SU-DHL-6 (cell line): Measurements from ENCODE around the gene LRRC4B.

Source experiments
- H2AFZ ChIP-seq: fragments of 200-600 bp; sonication (generic); 2 replicates; pipeline ENCODE4 v1.6.1; 2014; ENCODE audit warnings: low read depth, mild to moderate bottlenecking, moderate library complexity, mixed read lengths, antibody characterized with exemption, low read length; ENCODE audit not compliant: severe bottlenecking
- H3F3A ChIP-seq: fragments of 200-600 bp; shearing (Covaris generic); 2 replicates; pipeline ENCODE4 v1.6.0; 2016; ENCODE audit warnings: antibody characterized with exemption, mild to moderate bottlenecking; ENCODE audit not compliant: insufficient read depth
- H3K27ac ChIP-seq: fragments of 200-600 bp; sonication (generic); 2 replicates; pipeline ENCODE4 v1.5.1; 2016; ENCODE audit warnings: low read depth, mild to moderate bottlenecking, low read length, moderate library complexity, mixed read lengths
- H3K27me3 ChIP-seq: fragments of 200-600 bp; sonication (generic), shearing (Covaris generic); 2 replicates; pipeline ENCODE4 v1.6.0; 2014; ENCODE audit warnings: mild to moderate bottlenecking, low read length
- H3K36me3 ChIP-seq: fragments of 200-600 bp; sonication (generic); 2 replicates; pipeline ENCODE4 v1.6.1; 2014; ENCODE audit warnings: mild to moderate bottlenecking, low read length, mixed read lengths
- H3K4me2 ChIP-seq: fragments of 300-600, 200-600 bp; shearing (Covaris generic), sonication (generic); 2 replicates; pipeline ENCODE4 v1.6.0; 2014; ENCODE audit warnings: low read length, low read depth, mild to moderate bottlenecking; ENCODE audit not compliant: poor library complexity, severe bottlenecking
- H3K4me3 ChIP-seq: fragments of 200-600 bp; sonication (generic); 2 replicates; pipeline ENCODE4 v1.5.1; 2014; ENCODE audit warnings: antibody characterized with exemption, low read length, mild to moderate bottlenecking, mixed read lengths; ENCODE audit not compliant: insufficient read depth, poor library complexity, severe bottlenecking
- H3K79me2 ChIP-seq: fragments of 200-600 bp; sonication (generic); 2 replicates; pipeline ENCODE4 v1.6.1; 2014; ENCODE audit warnings: mild to moderate bottlenecking, low read length, moderate library complexity; ENCODE audit not compliant: insufficient read depth
- H3K9ac ChIP-seq: fragments of 200-600 bp; sonication (generic); 2 replicates; pipeline ENCODE4 v1.7.0; 2014; ENCODE audit warnings: mild to moderate bottlenecking, low read length
- H3K9me2 ChIP-seq: fragments of 200-600 bp; sonication (generic); replicated peaks from 2 replicates; pipeline ENCODE4 v1.6.1; 2014; ENCODE audit warnings: low read length; ENCODE audit not compliant: insufficient read depth
- H3K9me3 ChIP-seq: fragments of 200-600 bp; sonication (generic); 2 replicates; pipeline ENCODE4 v1.6.1; 2014; ENCODE audit warnings: low read length, mixed read lengths; ENCODE audit not compliant: insufficient read depth
- H4K20me1 ChIP-seq: fragments of 200-600 bp; sonication (generic); 2 replicates; pipeline ENCODE4 v1.6.1; 2014; ENCODE audit warnings: low read depth, mild to moderate bottlenecking, antibody characterized with exemption, low read length, moderate library complexity, mixed read lengths
- CTCF ChIP-seq: fragments of 200-600 bp; sonication (generic); IDR thresholded peaks from one replicate; pipeline ENCODE4 v1.5.1; 2017; ENCODE audit warnings: antibody characterized with exemption, mild to moderate bottlenecking, low read length, moderate library complexity; ENCODE audit not compliant: insufficient read depth, poor library complexity, severe bottlenecking
- EZH2phosphoT487 ChIP-seq: fragments of 200-600 bp; sonication (generic), shearing (Covaris generic); conservative IDR thresholded peaks from 2 replicates; pipeline ENCODE4 v1.6.1; 2018; ENCODE audit warnings: mild to moderate bottlenecking, antibody characterized with exemption, low read length, moderate library complexity, mixed read lengths

LRRC4B gene

GRCh38 chr19:50537306-50537685 is 30.9 kb downstream of the LRRC4B start:
- Histone ChIP-seq H3K4me2 (no peak overlapping the region), H3K9ac (no peak overlapping the region), H3F3A (no peaks in the 10 kb centered on the region), H3K4me3 (no peak overlapping the region), H3K36me3 (no peaks in the 10 kb centered on the region), H2AFZ (no peak overlapping the region), H3K27ac (no peak overlapping the region), H3K27me3 (no peaks in the 10 kb centered on the region), H3K9me3 (no peaks in the 10 kb centered on the region), H3K9me2 (no peaks in the 10 kb centered on the region), H4K20me1 (no peaks in the 10 kb centered on the region), H3K79me2 (no peaks in the 10 kb centered on the region)
- TF ChIP-seq EZH2phosphoT487 (no peak), CTCF (no peak)

GRCh38 chr19:50536662-50537305 is 31.5 kb downstream of the LRRC4B start:
- H3K4me2 ChIP-seq = no peak overlapping the region
- no peaks in the 10 kb centered on the region for H3K79me2 ChIP-seq
- H2AFZ ChIP-seq = no peak overlapping the region
- TF ChIP-seq EZH2phosphoT487 = no peak
- TF ChIP-seq CTCF = no peak
- no peaks in the 10 kb centered on the region for H3K36me3 ChIP-seq
- H3F3A ChIP-seq = no peaks in the 10 kb centered on the region
- no peaks in the 10 kb centered on the region for H4K20me1 ChIP-seq
- no peak overlapping the region for H3K4me3 ChIP-seq
- no peak overlapping the region for H3K9ac ChIP-seq
- no peaks in the 10 kb centered on the region for H3K9me2 ChIP-seq
- H3K9me3 ChIP-seq = no peaks in the 10 kb centered on the region
- H3K27ac ChIP-seq = no peak overlapping the region
- H3K27me3 ChIP-seq = no peaks in the 10 kb centered on the region

GRCh38 chr19:50535672-50536187 is 32.5 kb downstream of the LRRC4B start:
- Histone ChIP-seq H3K4me3 (no peak overlapping the region), H3K27me3 (no peaks in the 10 kb centered on the region), H4K20me1 (no peaks in the 10 kb centered on the region), H3K9me2 (no peaks in the 10 kb centered on the region), H3K79me2 (no peaks in the 10 kb centered on the region), H3K36me3 (no peaks in the 10 kb centered on the region), H3K9me3 (no peaks in the 10 kb centered on the region), H3K4me2 (no peak overlapping the region), H2AFZ (no peak overlapping the region), H3F3A (no peaks in the 10 kb centered on the region), H3K9ac (no peak overlapping the region), H3K27ac (no peak overlapping the region)
- no peak for TF ChIP-seq CTCF
- no peak for TF ChIP-seq EZH2phosphoT487
